Transverse colon (tissue), 4 donors: Measurements from ENCODE around the gene IGF2BP2.

ENCODE experiments used
- CTCF ChIP-seq, 5 experiments: fragments of 200-600 bp in 3 of 5; fragments of 450-650 bp in 2 of 5; sonication (generic) in 3 of 5; IDR thresholded peaks; 1 replicate in 2 of 5; 2 replicates in 3 of 5; pipeline ENCODE4 v1.5.1; 2016 to 2017; ENCODE audit warnings: antibody characterized with exemption in 5 of 5, inconsistent platforms in 3 of 5, mild to moderate bottlenecking in 2 of 5, moderate library complexity in 1 of 5
- EP300 ChIP-seq: sonication (generic); formaldehyde crosslinking; IDR thresholded peaks from one replicate; pipeline ENCODE4 v1.6.1; 2017; ENCODE audit warnings: antibody characterized with exemption, low read depth
- POLR2A ChIP-seq: fragments of 450-650 bp; IDR thresholded peaks from one replicate; pipeline ENCODE4 v1.6.1; 2016; ENCODE audit warnings: antibody characterized with exemption, mild to moderate bottlenecking, moderate library complexity
- POLR2AphosphoS5 ChIP-seq, 3 donors: sonication (generic); formaldehyde crosslinking; IDR thresholded peaks; one replicate each; pipeline ENCODE4 v1.6.1; 2016; ENCODE audit warnings: antibody characterized with exemption in 3 of 3

- no peak for TF ChIP-seq CTCF (IDR thresholded peaks at IDR 0.05)
- no peak for TF ChIP-seq EP300
- TF ChIP-seq POLR2A = no peak
- TF ChIP-seq POLR2AphosphoS5 (IDR thresholded peaks at IDR 0.05) = no peak
These were observed 137.5 kb downstream of the IGF2BP2 start for GRCh38 chr3:185687271-185687878.
